Nephron (organoid): ENCODE data around the gene RAB10.

ENCODE experiments used
- H3K27ac Mint-ChIP-seq, 3 experiments: 2 replicates each; pipeline ENCODE4 v1.8.0; 2020; ENCODE audit warnings: mixed read lengths in 3 of 3, mild to moderate bottlenecking in 2 of 3, moderate library complexity in 1 of 3
- H3K27me3 Mint-ChIP-seq: 2 replicates; pipeline ENCODE4 v1.8.0; 2021; ENCODE audit warnings: low read depth, mild to moderate bottlenecking, moderate library complexity, mixed read lengths
- H3K36me3 Mint-ChIP-seq: 2 replicates; pipeline ENCODE4 v1.8.0; 2020; ENCODE audit warnings: low read depth, mixed read lengths
- H3K4me1 Mint-ChIP-seq: 2 replicates; pipeline ENCODE4 v1.8.0; 2020; ENCODE audit warnings: mixed read lengths
- H3K4me3 Mint-ChIP-seq, 3 experiments: 2 replicates each; pipeline ENCODE4 v1.8.0; 2020; ENCODE audit warnings: mild to moderate bottlenecking in 3 of 3, mixed read lengths in 3 of 3, moderate library complexity in 2 of 3
- H3K9me3 Mint-ChIP-seq: 2 replicates; pipeline ENCODE4 v1.8.0; 2020; ENCODE audit warnings: mixed read lengths
- TF ChIP-seq, protein P1 (sequence below), 3 experiments: fragments of 200-600 bp; sonication (generic); IDR thresholded peaks; one replicate each; pipeline ENCODE4 v1.5.0; 2021; ENCODE audit warnings: antibody characterized with exemption in 3 of 3; ENCODE audit not compliant: unreplicated experiment in 3 of 3

RAB10 gene

GRCh38 chr2:26058390-26058789, 24.5 kb downstream of the RAB10 start:
- TF ChIP-seq, protein P1, sequence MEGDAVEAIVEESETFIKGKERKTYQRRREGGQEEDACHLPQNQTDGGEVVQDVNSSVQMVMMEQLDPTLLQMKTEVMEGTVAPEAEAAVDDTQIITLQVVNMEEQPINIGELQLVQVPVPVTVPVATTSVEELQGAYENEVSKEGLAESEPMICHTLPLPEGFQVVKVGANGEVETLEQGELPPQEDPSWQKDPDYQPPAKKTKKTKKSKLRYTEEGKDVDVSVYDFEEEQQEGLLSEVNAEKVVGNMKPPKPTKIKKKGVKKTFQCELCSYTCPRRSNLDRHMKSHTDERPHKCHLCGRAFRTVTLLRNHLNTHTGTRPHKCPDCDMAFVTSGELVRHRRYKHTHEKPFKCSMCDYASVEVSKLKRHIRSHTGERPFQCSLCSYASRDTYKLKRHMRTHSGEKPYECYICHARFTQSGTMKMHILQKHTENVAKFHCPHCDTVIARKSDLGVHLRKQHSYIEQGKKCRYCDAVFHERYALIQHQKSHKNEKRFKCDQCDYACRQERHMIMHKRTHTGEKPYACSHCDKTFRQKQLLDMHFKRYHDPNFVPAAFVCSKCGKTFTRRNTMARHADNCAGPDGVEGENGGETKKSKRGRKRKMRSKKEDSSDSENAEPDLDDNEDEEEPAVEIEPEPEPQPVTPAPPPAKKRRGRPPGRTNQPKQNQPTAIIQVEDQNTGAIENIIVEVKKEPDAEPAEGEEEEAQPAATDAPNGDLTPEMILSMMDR (IDR thresholded peaks at IDR 0.05; ENCODE audit: unreplicated experiment in 3 of 3), result no peak
- Mint-ChIP-seq H3K27ac (peak overlapping the region in 1 of 3 experiments; percentile 8), H3K36me3 (peaks cover 16% of the 10 kb centered on the region), H3K4me3 (no peak overlapping the region), H3K4me1 (peaks cover 16% of the 10 kb centered on the region), H3K27me3 (no peaks in the 10 kb centered on the region), H3K9me3 (no peaks in the 10 kb centered on the region)

DNA sequence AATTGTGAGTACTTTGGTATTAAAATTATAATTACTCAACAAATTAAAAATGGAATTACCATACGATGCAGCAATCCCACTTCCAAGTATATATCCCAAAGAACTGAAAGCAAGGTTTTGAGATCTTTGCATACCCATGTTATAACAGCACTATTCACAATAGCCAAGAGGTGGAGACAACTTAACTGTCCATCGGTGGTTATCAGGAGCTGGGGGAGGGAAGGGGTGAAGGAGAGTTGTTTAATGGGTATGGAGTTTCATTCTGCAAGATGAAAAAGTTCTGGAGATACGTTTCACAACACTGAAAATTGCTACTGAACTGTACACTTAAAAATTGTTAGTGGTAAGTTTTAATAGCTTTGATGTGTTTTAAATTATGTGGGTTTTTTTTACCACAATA, 25.7 kb downstream of the RAB10 start:
- no peaks in the 10 kb centered on the region for H3K9me3 Mint-ChIP-seq
- H3K36me3 Mint-ChIP-seq, result peaks cover 23% of the 10 kb centered on the region
- TF ChIP-seq, protein P1 (IDR thresholded peaks at IDR 0.05; ENCODE audit: unreplicated experiment in 3 of 3), result no peak
- H3K4me3 Mint-ChIP-seq, result no peak overlapping the region
- peaks cover 16% of the 10 kb centered on the region for H3K4me1 Mint-ChIP-seq
- no peaks in the 10 kb centered on the region for H3K27me3 Mint-ChIP-seq
- no peak overlapping the region for H3K27ac Mint-ChIP-seq

- Mint-ChIP-seq H3K4me1 (peaks cover 11% of the 10 kb centered on the region), H3K4me3 (no peak overlapping the region), H3K27ac (no peak overlapping the region), H3K27me3 (no peaks in the 10 kb centered on the region), H3K36me3 (peaks cover 28% of the 10 kb centered on the region), H3K9me3 (no peaks in the 10 kb centered on the region)
- TF ChIP-seq, protein P1 (IDR thresholded peaks at IDR 0.05; ENCODE audit: unreplicated experiment in 3 of 3), result no peak
Measured at GRCh38 chr2:26061539-26061938, 27.7 kb downstream of the RAB10 start.

DNA sequence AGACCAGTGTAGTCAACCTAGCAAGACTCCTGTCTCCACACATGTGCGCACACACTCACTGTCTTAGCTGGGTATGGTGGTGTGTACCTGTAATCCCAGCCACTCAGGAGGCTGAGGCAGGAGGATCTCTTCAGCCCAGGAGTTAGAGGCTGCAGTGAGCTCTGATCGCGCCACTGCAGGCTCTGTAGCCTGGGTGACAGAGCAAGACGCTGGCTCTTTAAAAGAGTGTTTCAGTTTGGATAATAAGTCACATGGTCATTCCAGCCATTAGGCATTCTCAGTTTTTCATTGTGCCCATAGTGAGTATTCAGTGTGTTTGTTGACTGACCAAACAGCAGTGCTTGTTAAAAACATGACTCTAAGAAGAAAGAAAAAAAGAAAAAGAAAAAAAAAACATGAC, 31.0 kb downstream of the RAB10 start:
- Mint-ChIP-seq H3K36me3 (peaks cover 30% of the 10 kb centered on the region), H3K9me3 (no peaks in the 10 kb centered on the region), H3K4me1 (peaks cover 5% of the 10 kb centered on the region), H3K27me3 (no peaks in the 10 kb centered on the region), H3K27ac (no peak overlapping the region), H3K4me3 (no peak overlapping the region)
- TF ChIP-seq, protein P1 (IDR thresholded peaks at IDR 0.05; ENCODE audit: unreplicated experiment in 3 of 3), result no peak

DNA sequence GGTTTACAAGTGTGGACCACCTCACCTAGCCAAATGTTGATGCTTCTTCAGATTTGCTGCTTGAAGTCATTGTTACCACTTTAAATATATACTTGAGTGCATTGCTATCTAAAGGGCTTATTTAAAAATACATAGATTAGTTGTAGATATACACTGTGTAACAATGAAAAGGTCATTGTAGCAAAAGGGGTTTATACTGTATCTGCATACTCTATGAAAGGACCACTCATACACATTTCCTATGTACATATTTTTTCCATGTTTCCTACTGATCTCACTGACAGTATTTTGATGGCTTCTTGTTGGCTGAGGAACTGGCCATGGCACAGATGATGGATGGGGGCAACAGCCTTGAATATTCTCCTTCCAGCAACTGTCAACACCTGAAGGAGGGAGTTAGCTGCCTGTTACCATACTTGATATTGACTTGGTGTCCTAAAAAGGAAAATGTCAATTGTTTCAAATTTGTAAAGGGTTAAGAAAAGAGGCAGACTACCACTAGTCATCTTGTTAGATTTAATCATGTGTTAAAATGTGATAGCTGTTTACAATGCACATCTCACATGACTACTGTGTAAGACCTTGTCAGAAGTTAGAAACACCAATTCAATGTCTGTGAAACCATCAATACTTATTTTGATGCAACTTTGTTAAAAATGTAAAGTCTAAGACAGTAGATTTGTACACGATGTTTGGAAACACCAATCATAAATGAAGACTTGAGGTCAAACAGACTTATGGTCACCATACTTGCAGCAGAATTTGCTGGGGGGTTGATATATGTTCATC, 33.5 kb downstream of the RAB10 start:
- peaks cover 5% of the 10 kb centered on the region for H3K4me1 Mint-ChIP-seq
- H3K36me3 Mint-ChIP-seq, result peaks cover 28% of the 10 kb centered on the region
- no peak overlapping the region for H3K4me3 Mint-ChIP-seq
- no peaks in the 10 kb centered on the region for H3K9me3 Mint-ChIP-seq
- H3K27ac Mint-ChIP-seq, result peak overlapping the region in 1 of 3 experiments; percentile 3
- TF ChIP-seq, protein P1 (IDR thresholded peaks at IDR 0.05; ENCODE audit: unreplicated experiment in 3 of 3), result no peak
- no peaks in the 10 kb centered on the region for H3K27me3 Mint-ChIP-seq

DNA sequence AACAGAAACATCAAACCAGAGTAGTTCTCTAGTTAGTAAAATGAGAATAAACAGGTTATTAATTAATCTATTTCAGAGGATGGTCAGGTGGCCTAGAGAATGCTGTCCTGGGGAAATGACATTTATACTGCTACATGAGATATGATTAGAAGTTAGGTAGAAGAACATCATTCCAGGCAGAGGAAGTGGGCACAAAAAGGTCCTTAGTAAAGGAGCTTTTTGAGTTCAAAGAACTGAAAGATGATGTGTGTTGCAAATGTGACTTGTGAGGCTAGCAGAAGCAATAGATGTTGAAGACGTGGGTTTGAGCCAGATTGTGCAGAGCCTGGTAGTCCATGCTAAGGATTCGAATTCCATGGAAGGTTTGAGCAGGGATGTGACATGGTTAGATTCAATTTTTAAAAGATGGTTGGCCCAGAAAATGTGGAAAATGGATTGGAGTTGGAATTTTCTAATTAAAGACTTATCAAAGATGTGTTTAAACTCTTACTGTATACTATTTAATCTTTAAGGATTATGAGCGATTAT, 34.2 kb downstream of the RAB10 start:
- H3K27me3 Mint-ChIP-seq, result no peaks in the 10 kb centered on the region
- peaks cover 28% of the 10 kb centered on the region for H3K36me3 Mint-ChIP-seq
- TF ChIP-seq, protein P1 (IDR thresholded peaks at IDR 0.05; ENCODE audit: unreplicated experiment in 3 of 3), result no peak
- H3K27ac Mint-ChIP-seq, result peak overlapping the region in 2 of 3 experiments; percentile 3 to 45
- H3K4me3 Mint-ChIP-seq, result no peak overlapping the region
- peaks cover 8% of the 10 kb centered on the region for H3K4me1 Mint-ChIP-seq
- H3K9me3 Mint-ChIP-seq, result no peaks in the 10 kb centered on the region
